ENCODE data around the gene HOMER3.

DNA sequence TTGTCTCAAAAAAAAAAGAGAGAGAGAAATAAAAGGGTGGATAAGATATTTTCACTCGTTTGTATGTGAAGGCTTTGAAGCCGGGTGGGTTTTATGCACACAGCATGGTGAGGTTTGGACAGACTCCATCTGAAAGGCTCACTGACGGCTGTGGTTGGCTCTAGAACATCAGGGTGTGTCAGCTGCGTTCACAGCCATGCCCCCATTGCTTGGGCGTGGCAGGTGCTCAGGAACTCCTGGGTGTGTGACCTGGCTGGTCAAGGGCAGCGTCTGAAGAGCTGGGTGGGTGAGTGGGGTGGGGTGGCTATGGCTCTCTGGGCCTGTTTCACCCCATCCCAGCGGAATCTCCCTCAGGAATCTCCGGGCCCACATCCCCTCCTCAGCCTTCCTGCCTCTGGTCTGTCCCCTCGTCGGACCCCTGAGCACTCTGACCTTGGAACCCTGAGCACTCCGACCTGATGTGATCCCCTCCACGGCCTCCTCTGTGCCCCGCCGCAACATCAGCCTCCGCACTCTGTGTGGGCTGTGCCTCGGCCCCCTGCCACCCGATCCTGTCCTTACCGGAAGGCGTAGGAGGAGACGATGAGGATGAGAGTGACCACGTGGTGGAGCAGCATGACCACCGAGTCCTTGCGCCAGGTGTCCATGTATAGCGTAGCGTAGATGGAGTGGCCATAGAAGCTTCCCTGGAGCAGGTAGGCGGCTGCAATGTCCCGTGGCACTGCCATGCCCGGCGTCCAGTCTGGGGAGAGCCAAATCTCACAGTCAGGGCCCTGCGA is 57.3 kb downstream of the HOMER3 start:
- no peak for TF ChIP-seq ZNF484 (CRISPR knock-in tag; IDR thresholded peaks at IDR 0.05; ENCODE audit: borderline replicate concordance, low read depth)
- no peak for TF ChIP-seq AGO2 (optimal IDR thresholded peaks at IDR 0.05; ENCODE audit: low read depth, low read length)
- TF ChIP-seq DNMT1 (CRISPR knock-in tag; IDR thresholded peaks at IDR 0.05): no peak
- no peak for TF ChIP-seq RFX5 (IDR thresholded peaks at IDR 0.05; ENCODE audit: low read depth, low read length)
- TF ChIP-seq SAP130 (CRISPR knock-in tag; IDR thresholded peaks at IDR 0.05; ENCODE audit: low read depth): no peak
- TF ChIP-seq ZNF160 (CRISPR knock-in tag; IDR thresholded peaks at IDR 0.05): no peak
- TF ChIP-seq MAFK (conservative IDR thresholded peaks at IDR 0.05 in 1 of 2, IDR thresholded peaks at IDR 0.05 in 1 of 2; ENCODE audit: low read length in 2 of 2): no peak
- TF ChIP-seq, protein P1, sequence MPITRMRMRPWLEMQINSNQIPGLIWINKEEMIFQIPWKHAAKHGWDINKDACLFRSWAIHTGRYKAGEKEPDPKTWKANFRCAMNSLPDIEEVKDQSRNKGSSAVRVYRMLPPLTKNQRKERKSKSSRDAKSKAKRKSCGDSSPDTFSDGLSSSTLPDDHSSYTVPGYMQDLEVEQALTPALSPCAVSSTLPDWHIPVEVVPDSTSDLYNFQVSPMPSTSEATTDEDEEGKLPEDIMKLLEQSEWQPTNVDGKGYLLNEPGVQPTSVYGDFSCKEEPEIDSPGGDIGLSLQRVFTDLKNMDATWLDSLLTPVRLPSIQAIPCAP (CRISPR knock-in tag; IDR thresholded peaks at IDR 0.05; ENCODE audit: low read depth): no peak
- no peak for TF ChIP-seq GFI1 (CRISPR knock-in tag; IDR thresholded peaks at IDR 0.05; ENCODE audit: borderline replicate concordance)
- TF ChIP-seq, protein P2, sequence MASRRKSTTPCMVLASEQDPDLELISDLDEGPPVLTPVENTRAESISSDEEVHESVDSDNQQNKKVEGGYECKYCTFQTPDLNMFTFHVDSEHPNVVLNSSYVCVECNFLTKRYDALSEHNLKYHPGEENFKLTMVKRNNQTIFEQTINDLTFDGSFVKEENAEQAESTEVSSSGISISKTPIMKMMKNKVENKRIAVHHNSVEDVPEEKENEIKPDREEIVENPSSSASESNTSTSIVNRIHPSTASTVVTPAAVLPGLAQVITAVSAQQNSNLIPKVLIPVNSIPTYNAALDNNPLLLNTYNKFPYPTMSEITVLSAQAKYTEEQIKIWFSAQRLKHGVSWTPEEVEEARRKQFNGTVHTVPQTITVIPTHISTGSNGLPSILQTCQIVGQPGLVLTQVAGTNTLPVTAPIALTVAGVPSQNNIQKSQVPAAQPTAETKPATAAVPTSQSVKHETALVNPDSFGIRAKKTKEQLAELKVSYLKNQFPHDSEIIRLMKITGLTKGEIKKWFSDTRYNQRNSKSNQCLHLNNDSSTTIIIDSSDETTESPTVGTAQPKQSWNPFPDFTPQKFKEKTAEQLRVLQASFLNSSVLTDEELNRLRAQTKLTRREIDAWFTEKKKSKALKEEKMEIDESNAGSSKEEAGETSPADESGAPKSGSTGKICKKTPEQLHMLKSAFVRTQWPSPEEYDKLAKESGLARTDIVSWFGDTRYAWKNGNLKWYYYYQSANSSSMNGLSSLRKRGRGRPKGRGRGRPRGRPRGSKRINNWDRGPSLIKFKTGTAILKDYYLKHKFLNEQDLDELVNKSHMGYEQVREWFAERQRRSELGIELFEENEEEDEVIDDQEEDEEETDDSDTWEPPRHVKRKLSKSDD (CRISPR knock-in tag; IDR thresholded peaks at IDR 0.05; ENCODE audit: low read depth): no peak
- no peak for TF ChIP-seq CBX2 (IDR thresholded peaks at IDR 0.05; ENCODE audit: low read depth, low read length)
- no peak for TF ChIP-seq CBX2 (CRISPR knock-in tag; IDR thresholded peaks at IDR 0.05; ENCODE audit: low read depth)
- TF ChIP-seq CEBPB (IDR thresholded peaks at IDR 0.05; ENCODE audit: borderline replicate concordance, low read depth, low read length): no peak
- TF ChIP-seq SUZ12 (IDR thresholded peaks at IDR 0.05; ENCODE audit: low read depth, low read length): no peak
- TF ChIP-seq, protein P3, sequence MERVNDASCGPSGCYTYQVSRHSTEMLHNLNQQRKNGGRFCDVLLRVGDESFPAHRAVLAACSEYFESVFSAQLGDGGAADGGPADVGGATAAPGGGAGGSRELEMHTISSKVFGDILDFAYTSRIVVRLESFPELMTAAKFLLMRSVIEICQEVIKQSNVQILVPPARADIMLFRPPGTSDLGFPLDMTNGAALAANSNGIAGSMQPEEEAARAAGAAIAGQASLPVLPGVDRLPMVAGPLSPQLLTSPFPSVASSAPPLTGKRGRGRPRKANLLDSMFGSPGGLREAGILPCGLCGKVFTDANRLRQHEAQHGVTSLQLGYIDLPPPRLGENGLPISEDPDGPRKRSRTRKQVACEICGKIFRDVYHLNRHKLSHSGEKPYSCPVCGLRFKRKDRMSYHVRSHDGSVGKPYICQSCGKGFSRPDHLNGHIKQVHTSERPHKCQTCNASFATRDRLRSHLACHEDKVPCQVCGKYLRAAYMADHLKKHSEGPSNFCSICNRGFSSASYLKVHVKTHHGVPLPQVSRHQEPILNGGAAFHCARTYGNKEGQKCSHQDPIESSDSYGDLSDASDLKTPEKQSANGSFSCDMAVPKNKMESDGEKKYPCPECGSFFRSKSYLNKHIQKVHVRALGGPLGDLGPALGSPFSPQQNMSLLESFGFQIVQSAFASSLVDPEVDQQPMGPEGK (CRISPR knock-in tag; IDR thresholded peaks at IDR 0.05): no peak
